ENCODE measurements around the gene GPER1. TPM values are rescaled to one million over a fixed set of nuclear protein-coding genes. Genes with fewer than 3 reads are reported as not detected.

GPER1 gene
- total RNA-seq, 1 experiment from 2014 or later, result 4.9 TPM

DNA sequence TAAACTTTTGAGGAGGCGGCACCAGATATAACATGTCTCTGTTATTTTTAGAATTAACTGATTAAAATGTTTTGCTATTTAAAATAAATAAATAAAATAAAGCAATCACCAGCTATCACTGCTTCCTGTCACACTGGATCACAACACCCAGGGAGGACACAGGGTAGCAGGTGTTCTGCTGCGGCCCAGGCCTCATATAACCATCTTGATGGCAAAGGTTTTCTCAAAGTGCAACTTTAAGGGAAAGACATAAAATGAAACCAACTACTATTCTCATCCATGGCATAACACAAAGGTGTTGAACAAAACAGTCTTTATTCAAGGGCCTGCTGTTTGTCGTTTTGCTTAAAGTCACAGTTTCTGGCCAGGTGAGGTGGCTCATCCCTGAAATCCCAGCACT is 23.2 kb downstream of the GPER1 start:
- no peaks in the 10 kb centered on the region for H3K36me3 ChIP-seq (ENCODE audit: low read depth, low read length)
- no peak for ATAC-seq
- no peak overlapping the region for H3K27ac ChIP-seq (ENCODE audit: low read length)
- H3K79me2 ChIP-seq (ENCODE audit: low read length), result 0 out of 2 replicates have a peak, but pooled peaks cover 8% of the 10 kb centered on the region
- no TSS peak for BruUV-seq (replicated peaks)
- POLR2A ChIA-PET (ENCODE audit: unreplicated experiment), result no interaction called here
- DNase-seq, result no peak
- H3K9me2 ChIP-seq (replicated peaks; ENCODE audit: low read length), result no peaks in the 10 kb centered on the region
- no peak overlapping the region for H2AFZ ChIP-seq (ENCODE audit: low read length)
- intact Hi-C loops (cut with micrococcal nuclease), result no loop called here
- CTCF ChIA-PET, result no interaction called here
- H3K9me3 ChIP-seq (ENCODE audit: low read length), result no peaks in the 10 kb centered on the region
- H3K4me3 ChIP-seq (ENCODE audit: low read length), result no peak overlapping the region
- TF ChIP-seq EZH2phosphoT487 (IDR thresholded peaks at IDR 0.05; ENCODE audit: borderline replicate concordance, low read length) (no peak), EZH2 (IDR thresholded peaks at IDR 0.05; ENCODE audit: low read length, unreplicated experiment) (no peak)
- TF ChIP-seq, protein P1, sequence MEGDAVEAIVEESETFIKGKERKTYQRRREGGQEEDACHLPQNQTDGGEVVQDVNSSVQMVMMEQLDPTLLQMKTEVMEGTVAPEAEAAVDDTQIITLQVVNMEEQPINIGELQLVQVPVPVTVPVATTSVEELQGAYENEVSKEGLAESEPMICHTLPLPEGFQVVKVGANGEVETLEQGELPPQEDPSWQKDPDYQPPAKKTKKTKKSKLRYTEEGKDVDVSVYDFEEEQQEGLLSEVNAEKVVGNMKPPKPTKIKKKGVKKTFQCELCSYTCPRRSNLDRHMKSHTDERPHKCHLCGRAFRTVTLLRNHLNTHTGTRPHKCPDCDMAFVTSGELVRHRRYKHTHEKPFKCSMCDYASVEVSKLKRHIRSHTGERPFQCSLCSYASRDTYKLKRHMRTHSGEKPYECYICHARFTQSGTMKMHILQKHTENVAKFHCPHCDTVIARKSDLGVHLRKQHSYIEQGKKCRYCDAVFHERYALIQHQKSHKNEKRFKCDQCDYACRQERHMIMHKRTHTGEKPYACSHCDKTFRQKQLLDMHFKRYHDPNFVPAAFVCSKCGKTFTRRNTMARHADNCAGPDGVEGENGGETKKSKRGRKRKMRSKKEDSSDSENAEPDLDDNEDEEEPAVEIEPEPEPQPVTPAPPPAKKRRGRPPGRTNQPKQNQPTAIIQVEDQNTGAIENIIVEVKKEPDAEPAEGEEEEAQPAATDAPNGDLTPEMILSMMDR (conservative IDR thresholded peaks at IDR 0.05; ENCODE audit: low read depth, low read length), result no peak
- no peaks in the 10 kb centered on the region for H4K20me1 ChIP-seq (ENCODE audit: low read length)
- H3F3A ChIP-seq (ENCODE audit: low read length, unreplicated experiment), result no peaks in the 10 kb centered on the region
- no peak overlapping the region for H3K9ac ChIP-seq (ENCODE audit: low read length)
- no peaks in the 10 kb centered on the region for H3K27me3 ChIP-seq (ENCODE audit: low read length)
- no peaks in the 10 kb centered on the region for H3K4me1 ChIP-seq (ENCODE audit: insufficient read depth, low read length)
- H3K4me2 ChIP-seq (ENCODE audit: low read length), result no peak overlapping the region

DNA sequence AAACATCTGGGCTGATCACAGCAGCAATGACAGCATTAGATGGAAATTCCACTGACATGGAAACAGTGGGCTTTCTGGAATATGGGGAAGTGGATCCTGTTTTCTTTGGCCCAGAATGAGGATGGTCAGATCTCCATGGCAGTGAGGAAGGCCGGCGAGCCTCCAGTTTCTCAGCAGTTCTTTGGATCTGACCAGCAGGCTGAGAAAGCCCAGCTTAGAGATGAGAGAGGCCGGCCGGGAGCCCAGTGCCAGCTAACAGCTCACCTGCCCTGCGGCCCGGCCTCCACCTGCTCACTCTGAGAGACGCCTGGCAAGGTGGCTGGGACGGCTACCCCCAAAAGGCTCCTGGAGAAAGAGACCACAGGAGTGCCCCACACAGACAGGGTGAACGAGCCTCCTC is 24.2 kb downstream of the GPER1 start:
- TF ChIP-seq, protein P1 (conservative IDR thresholded peaks at IDR 0.05; ENCODE audit: low read depth, low read length), result no peak
- TF ChIP-seq EZH2 (IDR thresholded peaks at IDR 0.05; ENCODE audit: low read length, unreplicated experiment), result no peak
- TF ChIP-seq EZH2phosphoT487 (IDR thresholded peaks at IDR 0.05; ENCODE audit: borderline replicate concordance, low read length), result no peak
- no peak for DNase-seq
- Histone ChIP-seq H3K4me2 (ENCODE audit: low read length) (no peak overlapping the region), H3K4me3 (ENCODE audit: low read length) (no peak overlapping the region), H3K79me2 (ENCODE audit: low read length) (0 out of 2 replicates have a peak, but pooled peaks cover 8% of the 10 kb centered on the region), H3K9me2 (replicated peaks; ENCODE audit: low read length) (no peaks in the 10 kb centered on the region), H3K9me3 (ENCODE audit: low read length) (no peaks in the 10 kb centered on the region), H3K4me1 (ENCODE audit: insufficient read depth, low read length) (no peaks in the 10 kb centered on the region), H3K27me3 (ENCODE audit: low read length) (no peaks in the 10 kb centered on the region), H2AFZ (ENCODE audit: low read length) (no peak overlapping the region), H3K27ac (ENCODE audit: low read length) (no peak overlapping the region), H3K36me3 (ENCODE audit: low read depth, low read length) (no peaks in the 10 kb centered on the region), H4K20me1 (ENCODE audit: low read length) (no peaks in the 10 kb centered on the region), H3K9ac (ENCODE audit: low read length) (no peak overlapping the region), H3F3A (ENCODE audit: low read length, unreplicated experiment) (no peaks in the 10 kb centered on the region)
- ChIA-PET CTCF (no interaction called here), POLR2A (ENCODE audit: unreplicated experiment) (no interaction called here)
- intact Hi-C loops (cut with micrococcal nuclease), result no loop called here
- no peak for ATAC-seq
- BruUV-seq (replicated peaks), result no TSS peak

DNA sequence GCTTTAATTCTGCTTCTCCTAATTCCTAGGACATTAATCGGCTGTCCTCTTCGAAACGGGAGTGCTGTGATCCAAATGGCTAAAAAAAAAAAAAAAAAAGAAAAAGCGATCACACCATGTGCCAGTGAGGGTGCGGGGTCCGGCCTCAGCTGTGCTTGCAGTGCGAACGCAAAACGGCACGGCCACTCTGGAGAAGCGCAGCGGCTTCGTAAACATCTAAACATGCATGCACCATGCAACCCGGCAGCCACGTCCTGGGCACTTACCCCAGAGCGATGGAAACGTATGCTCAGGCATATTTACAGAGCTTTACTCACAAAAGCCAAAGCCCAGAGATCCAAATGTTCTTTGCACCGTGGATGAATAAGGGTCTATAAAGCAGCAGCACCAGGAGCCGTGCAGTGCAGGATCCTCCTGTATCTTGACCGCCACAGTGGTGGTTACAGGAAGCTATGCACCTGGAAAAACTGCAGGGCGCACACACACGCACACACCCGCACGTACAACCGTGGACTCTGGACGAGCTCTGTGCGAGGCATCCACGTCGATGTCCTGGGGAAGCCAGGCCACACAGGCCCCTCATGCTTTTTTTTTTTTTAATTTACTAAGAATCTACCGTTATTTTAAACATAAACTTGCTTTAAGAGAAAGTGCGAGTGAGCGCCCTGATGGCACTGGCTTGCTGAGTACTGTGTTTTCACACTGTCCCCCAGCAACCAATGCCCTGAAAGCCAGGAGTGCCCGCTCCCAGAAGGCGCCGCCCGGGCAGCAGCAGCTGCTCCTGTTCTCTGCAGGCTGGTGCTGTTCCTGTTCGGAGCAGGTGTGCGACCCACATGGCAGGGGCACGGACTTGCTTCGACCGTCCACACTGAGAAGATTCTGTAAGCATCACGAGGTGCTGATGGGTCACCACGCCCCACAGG is 25.0 kb downstream of the GPER1 start:
- ChIA-PET POLR2A (ENCODE audit: unreplicated experiment) (no interaction called here), CTCF (no interaction called here)
- H3K4me2 ChIP-seq (ENCODE audit: low read length), result no peak overlapping the region
- peaks cover 2% of the 10 kb centered on the region for H3F3A ChIP-seq (ENCODE audit: low read length, unreplicated experiment)
- H3K27ac ChIP-seq (ENCODE audit: low read length), result no peak overlapping the region
- no peaks in the 10 kb centered on the region for H3K36me3 ChIP-seq (ENCODE audit: low read depth, low read length)
- H3K9me3 ChIP-seq (ENCODE audit: low read length), result no peaks in the 10 kb centered on the region
- intact Hi-C loops (cut with micrococcal nuclease), result no loop called here
- H2AFZ ChIP-seq (ENCODE audit: low read length), result no peak overlapping the region
- no peaks in the 10 kb centered on the region for H3K4me1 ChIP-seq (ENCODE audit: insufficient read depth, low read length)
- H3K79me2 ChIP-seq (ENCODE audit: low read length), result 0 out of 2 replicates have a peak, but pooled peaks cover 12% of the 10 kb centered on the region
- TF ChIP-seq, protein P1 (conservative IDR thresholded peaks at IDR 0.05; ENCODE audit: low read depth, low read length), result no peak
- no peaks in the 10 kb centered on the region for H3K27me3 ChIP-seq (ENCODE audit: low read length)
- no peak overlapping the region for H3K4me3 ChIP-seq (ENCODE audit: low read length)
- H4K20me1 ChIP-seq (ENCODE audit: low read length), result no peaks in the 10 kb centered on the region
- BruUV-seq (replicated peaks), result no TSS peak
- ATAC-seq (no peak), DNase-seq (no peak)
- H3K9ac ChIP-seq (ENCODE audit: low read length), result no peak overlapping the region
- H3K9me2 ChIP-seq (replicated peaks; ENCODE audit: low read length), result no peaks in the 10 kb centered on the region

Data from PC-3 (cell line).